ENCODE results near the gene FOXL2. TPM values are rescaled to one million over a fixed set of nuclear protein-coding genes. Genes with fewer than 3 reads are reported as not detected.
"Not testable (repeated sequence)": the region's sequence is repeated elsewhere in the genome, so short reads cannot be mapped to it uniquely, and the experiment has no call there.

Gene FOXL2
- total RNA-seq, 1 experiment from 2014 or later = 12.7 TPM

DNA sequence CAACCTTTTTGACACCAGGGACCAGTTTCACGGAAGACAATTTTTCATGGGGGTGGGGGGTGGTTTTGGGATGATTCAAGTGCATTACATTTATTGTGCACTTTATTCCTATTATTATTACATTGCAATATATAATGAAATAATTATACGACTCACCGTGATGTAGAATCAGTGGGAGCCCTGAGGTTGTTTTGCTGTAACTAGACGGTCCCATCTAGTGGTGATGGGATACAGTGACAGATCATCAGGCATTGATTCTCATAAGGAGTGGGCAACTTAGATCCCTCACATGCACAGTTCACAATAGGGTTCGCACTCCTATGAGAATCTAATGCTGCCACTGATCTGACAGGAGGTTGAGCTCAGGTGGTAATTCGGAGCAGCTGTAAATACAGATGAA, 24.5 kb downstream of the FOXL2 start:
- not testable (repeated sequence) for H3K36me3 ChIP-seq (ENCODE audit: control insufficient read depth, insufficient read depth, low read length); BruUV-seq (replicated peaks); DNase-seq (ENCODE audit: low read depth, low spot score); H3K4me3 ChIP-seq (ENCODE audit: low read depth in 2 of 2, low read length in 2 of 2); H3K9me3 ChIP-seq (ENCODE audit: control insufficient read depth, insufficient read depth, low read depth, low read length); H3K27me3 ChIP-seq (ENCODE audit: control insufficient read depth, insufficient read depth, low read length)
- ChIA-PET POLR2A (interaction anchor here (0.8 to 1.0 kb wide), 2 partner anchors 14 to 409 kb away, joined by 3 read pairs; no protein-coding TSS in a partner anchor), CTCF (interaction anchor here (0.7 to 2.2 kb wide), 6 partner anchors 202 to 505 kb away, joined by 3 to 10 read pairs (median 3); partner anchors contain the start of gene CEP70)
- intact Hi-C loops (cut with micrococcal nuclease; ENCODE audit: unreplicated experiment) (loop anchor here (2.0 to 5.0 kb wide), 4 partner anchors 224 to 506 kb away; partner anchors contain the start of gene CEP70), in situ Hi-C loops (cut with HindIII; ENCODE audit: low pct_unique_long_range_greater_than_20kb, low sequenced_read_pairs) (loop anchor here (10.0 kb wide), 1 partner anchor 108 kb away; no protein-coding TSS in a partner anchor)
- Histone ChIP-seq H3K27ac (ENCODE audit: low read length) (peak overlapping the region; percentile 78), H3K4me1 (ENCODE audit: control insufficient read depth, insufficient read depth, low read length) (peaks cover 27% of the 10 kb centered on the region)
- ATAC-seq = peak; percentile 35
- TF ChIP-seq, protein P1, sequence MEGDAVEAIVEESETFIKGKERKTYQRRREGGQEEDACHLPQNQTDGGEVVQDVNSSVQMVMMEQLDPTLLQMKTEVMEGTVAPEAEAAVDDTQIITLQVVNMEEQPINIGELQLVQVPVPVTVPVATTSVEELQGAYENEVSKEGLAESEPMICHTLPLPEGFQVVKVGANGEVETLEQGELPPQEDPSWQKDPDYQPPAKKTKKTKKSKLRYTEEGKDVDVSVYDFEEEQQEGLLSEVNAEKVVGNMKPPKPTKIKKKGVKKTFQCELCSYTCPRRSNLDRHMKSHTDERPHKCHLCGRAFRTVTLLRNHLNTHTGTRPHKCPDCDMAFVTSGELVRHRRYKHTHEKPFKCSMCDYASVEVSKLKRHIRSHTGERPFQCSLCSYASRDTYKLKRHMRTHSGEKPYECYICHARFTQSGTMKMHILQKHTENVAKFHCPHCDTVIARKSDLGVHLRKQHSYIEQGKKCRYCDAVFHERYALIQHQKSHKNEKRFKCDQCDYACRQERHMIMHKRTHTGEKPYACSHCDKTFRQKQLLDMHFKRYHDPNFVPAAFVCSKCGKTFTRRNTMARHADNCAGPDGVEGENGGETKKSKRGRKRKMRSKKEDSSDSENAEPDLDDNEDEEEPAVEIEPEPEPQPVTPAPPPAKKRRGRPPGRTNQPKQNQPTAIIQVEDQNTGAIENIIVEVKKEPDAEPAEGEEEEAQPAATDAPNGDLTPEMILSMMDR (IDR thresholded peaks at IDR 0.05) = peak; percentile 29

DNA sequence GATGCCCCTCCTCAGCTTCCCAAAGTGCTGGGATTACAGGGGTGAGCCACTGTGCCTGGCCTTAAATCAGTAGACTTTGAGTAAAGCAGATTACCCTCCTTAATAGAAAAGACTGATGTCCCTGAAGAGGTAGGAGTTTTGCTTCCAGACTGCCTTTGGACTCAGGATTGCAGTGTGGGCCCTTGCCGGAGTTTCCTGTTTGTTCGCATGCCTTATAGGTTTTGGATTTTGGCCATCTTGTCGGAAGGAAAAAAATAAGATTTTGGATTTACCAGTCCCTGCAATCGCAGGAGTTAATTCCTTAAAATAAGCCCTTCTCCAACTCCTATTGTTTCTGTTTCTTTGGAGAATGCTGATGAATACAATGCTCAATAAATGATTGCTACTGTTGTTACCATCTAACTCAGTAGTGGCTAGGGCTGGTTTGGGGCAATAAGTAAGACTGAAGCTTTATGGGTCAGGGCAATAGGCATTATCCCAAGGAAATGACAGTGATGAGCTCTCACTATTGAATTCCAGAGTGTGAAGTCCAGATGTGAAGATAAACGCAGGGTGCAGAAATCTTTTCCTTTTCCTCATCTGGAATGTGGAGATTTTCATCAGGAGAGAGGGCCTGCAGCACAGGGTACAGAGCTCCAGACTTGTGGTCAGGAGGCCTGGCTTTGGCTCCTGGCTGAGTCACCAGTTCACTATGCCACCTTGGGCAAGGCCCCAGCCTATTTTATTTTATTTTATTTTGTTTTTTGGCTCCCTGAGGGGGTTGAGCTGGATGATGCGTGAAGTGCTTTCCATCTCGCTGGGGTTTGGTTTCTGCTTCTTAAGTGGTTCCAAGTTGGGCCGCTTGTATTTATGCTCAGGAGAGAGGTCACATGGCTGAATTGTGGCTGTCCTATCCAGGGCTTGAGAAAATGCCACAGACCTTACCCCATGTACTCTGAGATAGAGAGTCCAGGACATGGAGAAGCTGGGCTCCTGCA, 25.3 kb downstream of the FOXL2 start:
- Histone ChIP-seq H3K27me3 (ENCODE audit: control insufficient read depth, insufficient read depth, low read length) (no peaks in the 10 kb centered on the region), H3K4me1 (ENCODE audit: control insufficient read depth, insufficient read depth, low read length) (peaks cover 32% of the 10 kb centered on the region), H3K4me3 (ENCODE audit: low read depth in 2 of 2, low read length in 2 of 2) (no peak overlapping the region), H3K27ac (ENCODE audit: low read length) (peak overlapping the region; percentile 78), H3K9me3 (ENCODE audit: control insufficient read depth, insufficient read depth, low read depth, low read length) (no peaks in the 10 kb centered on the region), H3K36me3 (ENCODE audit: control insufficient read depth, insufficient read depth, low read length) (no peaks in the 10 kb centered on the region)
- DNase-seq (ENCODE audit: low read depth, low spot score) (no peak), ATAC-seq (peak; percentile 89)
- ChIA-PET POLR2A (interaction anchor here (0.8 to 1.0 kb wide), 2 partner anchors 14 to 409 kb away, joined by 3 read pairs; no protein-coding TSS in a partner anchor), CTCF (interaction anchor here (0.7 to 0.9 kb wide), 2 partner anchors 202 to 327 kb away, joined by 3 read pairs; partner anchors contain the start of gene CEP70)
- in situ Hi-C loops (cut with HindIII; ENCODE audit: low pct_unique_long_range_greater_than_20kb, low sequenced_read_pairs) (loop anchor here (10.0 kb wide), 1 partner anchor 107 kb away; no protein-coding TSS in a partner anchor), intact Hi-C loops (cut with micrococcal nuclease; ENCODE audit: unreplicated experiment) (loop anchor here (2.0 to 5.0 kb wide), 4 partner anchors 223 to 505 kb away; partner anchors contain the start of gene CEP70)
- no TSS peak for BruUV-seq (replicated peaks)
- TF ChIP-seq, protein P2, sequence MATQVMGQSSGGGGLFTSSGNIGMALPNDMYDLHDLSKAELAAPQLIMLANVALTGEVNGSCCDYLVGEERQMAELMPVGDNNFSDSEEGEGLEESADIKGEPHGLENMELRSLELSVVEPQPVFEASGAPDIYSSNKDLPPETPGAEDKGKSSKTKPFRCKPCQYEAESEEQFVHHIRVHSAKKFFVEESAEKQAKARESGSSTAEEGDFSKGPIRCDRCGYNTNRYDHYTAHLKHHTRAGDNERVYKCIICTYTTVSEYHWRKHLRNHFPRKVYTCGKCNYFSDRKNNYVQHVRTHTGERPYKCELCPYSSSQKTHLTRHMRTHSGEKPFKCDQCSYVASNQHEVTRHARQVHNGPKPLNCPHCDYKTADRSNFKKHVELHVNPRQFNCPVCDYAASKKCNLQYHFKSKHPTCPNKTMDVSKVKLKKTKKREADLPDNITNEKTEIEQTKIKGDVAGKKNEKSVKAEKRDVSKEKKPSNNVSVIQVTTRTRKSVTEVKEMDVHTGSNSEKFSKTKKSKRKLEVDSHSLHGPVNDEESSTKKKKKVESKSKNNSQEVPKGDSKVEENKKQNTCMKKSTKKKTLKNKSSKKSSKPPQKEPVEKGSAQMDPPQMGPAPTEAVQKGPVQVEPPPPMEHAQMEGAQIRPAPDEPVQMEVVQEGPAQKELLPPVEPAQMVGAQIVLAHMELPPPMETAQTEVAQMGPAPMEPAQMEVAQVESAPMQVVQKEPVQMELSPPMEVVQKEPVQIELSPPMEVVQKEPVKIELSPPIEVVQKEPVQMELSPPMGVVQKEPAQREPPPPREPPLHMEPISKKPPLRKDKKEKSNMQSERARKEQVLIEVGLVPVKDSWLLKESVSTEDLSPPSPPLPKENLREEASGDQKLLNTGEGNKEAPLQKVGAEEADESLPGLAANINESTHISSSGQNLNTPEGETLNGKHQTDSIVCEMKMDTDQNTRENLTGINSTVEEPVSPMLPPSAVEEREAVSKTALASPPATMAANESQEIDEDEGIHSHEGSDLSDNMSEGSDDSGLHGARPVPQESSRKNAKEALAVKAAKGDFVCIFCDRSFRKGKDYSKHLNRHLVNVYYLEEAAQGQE (IDR thresholded peaks at IDR 0.05; ENCODE audit: insufficient read depth in 1 of 2, low read depth in 2 of 2, low read length in 1 of 2) = no peak
- TF ChIP-seq, protein P1 (IDR thresholded peaks at IDR 0.05) = no peak

All from Panc1 (cell line).